Immature natural killer cell (primary cell): ENCODE results near the gene ACSBG1. TPM values are rescaled to one million over a fixed set of nuclear protein-coding genes. Genes with fewer than 3 reads are reported as not detected.

Experiments used
- DNase-seq, 3 donors: peaks; one replicate each; pipeline ENCODE4 v3.0.0; 2022; ENCODE audit warnings: mixed read lengths in 1 of 3
- H3K27ac Mint-ChIP-seq, 6 donors: one replicate each; pipeline ENCODE4 v1.8.0; 2020; ENCODE audit warnings: mixed read lengths in 6 of 6, mild to moderate bottlenecking in 5 of 6, inconsistent platforms in 4 of 6, moderate library complexity in 3 of 6
- H3K27me3 Mint-ChIP-seq, 3 donors: one replicate each; pipeline ENCODE4 v1.8.0; 2020 to 2021; ENCODE audit warnings: low read depth in 3 of 3, mild to moderate bottlenecking in 3 of 3, mixed read lengths in 3 of 3, moderate library complexity in 3 of 3, inconsistent platforms in 1 of 3
- H3K36me3 Mint-ChIP-seq, 3 donors: one replicate each; pipeline ENCODE4 v1.8.0; 2020; ENCODE audit warnings: mixed read lengths in 3 of 3, inconsistent platforms in 2 of 3, mild to moderate bottlenecking in 2 of 3
- H3K4me1 Mint-ChIP-seq, 2 donors: one replicate each; pipeline ENCODE4 v1.8.0; 2020; ENCODE audit warnings: inconsistent platforms in 2 of 2, mild to moderate bottlenecking in 2 of 2, mixed read lengths in 2 of 2, moderate library complexity in 1 of 2
- H3K4me3 Mint-ChIP-seq, 5 donors: one replicate each; pipeline ENCODE4 v1.8.0; 2020; ENCODE audit warnings: mild to moderate bottlenecking in 5 of 5, mixed read lengths in 5 of 5, inconsistent platforms in 3 of 5, moderate library complexity in 3 of 5
- H3K9me3 Mint-ChIP-seq, 6 donors: one replicate each; pipeline ENCODE4 v1.8.0; 2020; ENCODE audit warnings: mild to moderate bottlenecking in 6 of 6, mixed read lengths in 6 of 6, inconsistent platforms in 4 of 6, moderate library complexity in 3 of 6
- polyA plus RNA-seq, 3 donors: library from polyadenylated mRNA; unstranded; fragments of 300-500 nt; fragmentation: Illumina TruSeq; gene quantifications; one replicate each; pipeline ENCODE4 v1.2.3, GENCODE V29; 2021

The ACSBG1 gene
- polyA plus RNA-seq, 3 donors from 2014 or later, result 0.07 TPM; not detected in 2

DNA sequence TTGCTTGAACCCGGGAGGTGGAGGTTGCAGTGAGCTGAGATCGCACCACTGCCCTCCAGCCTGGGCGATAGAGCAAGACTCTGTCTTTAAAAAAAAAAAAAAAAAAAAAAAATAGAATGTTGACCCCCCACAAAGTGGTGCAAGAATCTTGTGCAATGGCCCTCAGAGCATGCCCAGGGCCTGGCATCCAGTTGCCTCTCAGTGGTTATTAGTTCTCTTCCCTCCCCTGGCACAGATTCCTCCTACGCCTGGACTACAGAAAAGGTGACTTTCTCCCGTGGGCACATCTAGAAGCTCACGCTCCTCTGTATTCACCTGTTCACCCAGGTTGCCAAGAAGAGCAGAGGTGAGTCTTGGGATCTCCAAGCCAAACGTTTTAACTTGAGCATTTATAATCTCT, 36.7 kb downstream of the ACSBG1 start:
- no peaks in the 10 kb centered on the region for H3K9me3 Mint-ChIP-seq
- peaks cover 0 to 9% (median 3%) of the 10 kb centered on the region in 3 donors for H3K27me3 Mint-ChIP-seq
- H3K36me3 Mint-ChIP-seq, result no peaks in the 10 kb centered on the region
- H3K27ac Mint-ChIP-seq, result no peak overlapping the region
- DNase-seq, result no peak
- no peak overlapping the region for H3K4me3 Mint-ChIP-seq
- H3K4me1 Mint-ChIP-seq, result no peaks in the 10 kb centered on the region

DNA sequence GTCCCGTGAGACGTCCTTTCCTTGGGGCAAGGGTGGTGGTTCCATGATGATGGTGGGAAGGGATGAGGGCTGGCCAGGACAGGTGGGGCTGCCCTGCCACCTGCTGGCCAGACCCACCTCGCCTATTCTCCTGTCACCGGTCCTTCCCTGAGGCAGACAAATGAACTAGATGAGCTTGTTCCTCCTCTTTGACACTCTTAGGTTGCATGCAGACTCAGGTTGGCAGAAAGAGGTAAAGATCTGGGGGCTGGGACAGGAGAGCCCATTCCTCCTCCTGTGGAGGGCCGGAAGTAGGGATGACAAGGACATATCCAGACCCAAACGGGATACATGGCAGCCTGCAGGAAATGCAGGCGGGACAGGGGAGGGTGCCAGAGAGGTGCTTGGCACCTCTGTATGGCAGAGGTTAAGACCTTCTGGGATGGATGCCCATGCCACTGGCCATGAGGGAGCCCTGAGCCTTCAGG, 38.6 kb downstream of the ACSBG1 start:
- Mint-ChIP-seq H3K27me3 (peaks cover 2 to 9% (median 3%) of the 10 kb centered on the region in 3 donors), H3K4me3 (no peak overlapping the region), H3K4me1 (no peaks in the 10 kb centered on the region), H3K36me3 (no peaks in the 10 kb centered on the region), H3K27ac (no peak overlapping the region), H3K9me3 (no peaks in the 10 kb centered on the region)
- DNase-seq, result peak; percentile 39 to 45 (median 43)

GRCh38 chr15:78194568-78194925, 39.8 kb downstream of the ACSBG1 start:
- DNase-seq, result no peak
- Mint-ChIP-seq H3K4me3 (no peak overlapping the region), H3K27me3 (peaks cover 2 to 8% (median 3%) of the 10 kb centered on the region in 3 donors), H3K4me1 (no peaks in the 10 kb centered on the region), H3K36me3 (no peaks in the 10 kb centered on the region), H3K27ac (peak overlapping the region in 1 of 6 donors; percentile 13), H3K9me3 (no peaks in the 10 kb centered on the region)

GRCh38 chr15:78193731-78194567, 40.4 kb downstream of the ACSBG1 start:
- H3K27me3 Mint-ChIP-seq, result peaks cover 3 to 8% (median 3%) of the 10 kb centered on the region in 3 donors
- no peak overlapping the region for H3K27ac Mint-ChIP-seq
- H3K4me3 Mint-ChIP-seq, result no peak overlapping the region
- H3K4me1 Mint-ChIP-seq, result no peaks in the 10 kb centered on the region
- H3K9me3 Mint-ChIP-seq, result no peaks in the 10 kb centered on the region
- no peak for DNase-seq
- H3K36me3 Mint-ChIP-seq, result no peaks in the 10 kb centered on the region

GRCh38 chr15:78192826-78193594, 41.4 kb downstream of the ACSBG1 start:
- no peak overlapping the region for H3K4me3 Mint-ChIP-seq
- no peak for DNase-seq
- no peaks in the 10 kb centered on the region for H3K9me3 Mint-ChIP-seq
- H3K4me1 Mint-ChIP-seq, result no peaks in the 10 kb centered on the region
- H3K27me3 Mint-ChIP-seq, result peaks cover 3 to 8% (median 3%) of the 10 kb centered on the region in 3 donors
- H3K36me3 Mint-ChIP-seq, result no peaks in the 10 kb centered on the region
- H3K27ac Mint-ChIP-seq, result no peak overlapping the region

- DNase-seq, result no peak
- Mint-ChIP-seq H3K27ac (no peak overlapping the region), H3K27me3 (peaks cover 0 to 16% (median 4%) of the 10 kb centered on the region in 3 donors), H3K4me3 (no peak overlapping the region), H3K36me3 (no peaks in the 10 kb centered on the region), H3K4me1 (no peaks in the 10 kb centered on the region), H3K9me3 (peaks cover 0 to 3% (median 1%) of the 10 kb centered on the region in 6 donors)
These were observed 51.5 kb downstream of the ACSBG1 start for GRCh38 chr15:78182821-78183220.

DNA sequence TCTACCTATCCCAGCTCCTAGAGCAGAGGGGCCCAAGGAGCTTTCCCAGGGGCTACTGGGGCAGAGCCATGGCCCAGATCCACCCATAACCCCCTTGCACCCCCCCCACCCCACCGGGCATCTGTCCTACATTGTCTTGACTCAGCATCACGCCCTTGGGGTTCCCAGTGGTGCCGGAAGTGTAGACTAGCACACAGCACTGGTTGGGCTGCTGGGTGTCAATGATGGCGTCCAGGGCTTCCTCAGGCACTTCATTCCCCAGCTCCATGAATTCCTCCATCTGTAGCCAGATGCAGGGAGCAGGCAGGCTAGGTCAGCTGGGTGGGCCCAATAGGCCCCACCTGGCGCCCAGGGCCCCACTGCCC, 52.0 kb downstream of the ACSBG1 start:
- DNase-seq, result no peak
- H3K27ac Mint-ChIP-seq, result no peak overlapping the region
- no peak overlapping the region for H3K4me3 Mint-ChIP-seq
- H3K27me3 Mint-ChIP-seq, result peaks cover 0 to 17% (median 6%) of the 10 kb centered on the region in 3 donors
- H3K36me3 Mint-ChIP-seq, result no peaks in the 10 kb centered on the region
- no peaks in the 10 kb centered on the region for H3K4me1 Mint-ChIP-seq
- H3K9me3 Mint-ChIP-seq, result peaks cover 0 to 3% (median 1%) of the 10 kb centered on the region in 6 donors

- peaks cover 0 to 2% (median 0%) of the 10 kb centered on the region in 3 donors for H3K36me3 Mint-ChIP-seq
- H3K4me1 Mint-ChIP-seq, result peaks cover 2 to 4% of the 10 kb centered on the region in 2 donors
- H3K27me3 Mint-ChIP-seq, result peaks cover 0 to 7% (median 7%) of the 10 kb centered on the region in 3 donors
- no peak overlapping the region for H3K27ac Mint-ChIP-seq
- no peak for DNase-seq
- H3K4me3 Mint-ChIP-seq, result no peak overlapping the region
- no peaks in the 10 kb centered on the region for H3K9me3 Mint-ChIP-seq
These were observed 54.5 kb downstream of the ACSBG1 start for GRCh38 chr15:78179906-78180305.

DNA sequence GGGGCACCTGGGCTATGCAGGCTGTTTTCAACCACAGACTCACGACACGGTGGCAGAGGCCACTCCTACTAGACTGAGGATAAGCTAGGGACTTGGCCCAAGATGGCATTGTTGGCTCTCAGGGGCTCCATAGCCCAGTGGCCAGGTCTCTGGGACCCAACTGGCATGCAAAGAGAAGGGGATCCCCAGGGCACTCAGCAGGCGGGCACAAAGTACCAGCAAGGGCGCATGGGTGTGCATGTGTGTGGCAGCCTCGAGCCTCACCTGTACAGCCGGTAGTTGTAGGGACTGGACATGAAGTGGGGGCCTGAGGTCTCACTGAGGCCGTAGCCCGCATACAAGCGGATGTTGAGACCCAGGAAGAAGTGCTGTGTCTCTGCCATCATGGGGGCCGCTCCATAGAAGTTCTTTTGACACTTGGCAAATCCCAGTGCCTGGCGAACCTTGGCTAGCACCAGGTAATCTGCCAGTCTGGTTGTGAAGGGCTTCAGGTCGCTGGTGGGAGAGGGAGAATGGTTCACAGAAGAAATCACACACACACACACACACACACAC, 55.0 kb downstream of the ACSBG1 start:
- Mint-ChIP-seq H3K36me3 (peaks cover 0 to 6% (median 0%) of the 10 kb centered on the region in 3 donors), H3K27ac (no peak overlapping the region), H3K4me3 (no peak overlapping the region)

GRCh38 chr15:78178064-78178463, 56.3 kb downstream of the ACSBG1 start:
- H3K27me3 Mint-ChIP-seq, result peaks cover 0 to 10% (median 7%) of the 10 kb centered on the region in 3 donors
- H3K36me3 Mint-ChIP-seq, result peaks cover 0 to 6% (median 5%) of the 10 kb centered on the region in 3 donors
- H3K9me3 Mint-ChIP-seq, result no peaks in the 10 kb centered on the region
- no peak for DNase-seq
- no peak overlapping the region for H3K27ac Mint-ChIP-seq
- peaks cover 18 to 20% of the 10 kb centered on the region in 2 donors for H3K4me1 Mint-ChIP-seq
- no peak overlapping the region for H3K4me3 Mint-ChIP-seq

More for the DNA sequence above, 55.0 kb downstream of the ACSBG1 start:
- Mint-ChIP-seq H3K4me1 (peaks cover 7 to 9% of the 10 kb centered on the region in 2 donors), H3K9me3 (no peaks in the 10 kb centered on the region), H3K27me3 (peaks cover 0 to 10% (median 7%) of the 10 kb centered on the region in 3 donors)
- no peak for DNase-seq

GRCh38 chr15:78177447-78177873, 56.9 kb downstream of the ACSBG1 start:
- H3K4me3 Mint-ChIP-seq, result no peak overlapping the region

GRCh38 chr15:78175330-78175729, 59.0 kb downstream of the ACSBG1 start:
- Mint-ChIP-seq H3K27me3 (peaks cover 0 to 12% (median 8%) of the 10 kb centered on the region in 3 donors), H3K4me3 (no peak overlapping the region), H3K27ac (peak overlapping the region in 1 of 6 donors; percentile 29), H3K9me3 (no peaks in the 10 kb centered on the region), H3K4me1 (peaks cover 18 to 20% of the 10 kb centered on the region in 2 donors), H3K36me3 (peaks cover 3 to 27% (median 19%) of the 10 kb centered on the region in 3 donors)
- no peak for DNase-seq

More at GRCh38 chr15:78177447-78177873, 56.9 kb downstream of the ACSBG1 start:
- Mint-ChIP-seq H3K4me1 (peaks cover 18 to 20% of the 10 kb centered on the region in 2 donors), H3K9me3 (no peaks in the 10 kb centered on the region), H3K27me3 (peaks cover 0 to 11% (median 8%) of the 10 kb centered on the region in 3 donors), H3K36me3 (peaks cover 0 to 11% (median 10%) of the 10 kb centered on the region in 3 donors), H3K27ac (no peak overlapping the region)
- DNase-seq, result peak in 1 of 3 donors; percentile 8

GRCh38 chr15:78174401-78174800, 60.0 kb downstream of the ACSBG1 start:
- peaks cover 18 to 20% of the 10 kb centered on the region in 2 donors for H3K4me1 Mint-ChIP-seq
- no peak for DNase-seq
- no peak overlapping the region for H3K4me3 Mint-ChIP-seq
- H3K36me3 Mint-ChIP-seq, result peaks cover 9 to 33% (median 29%) of the 10 kb centered on the region in 3 donors
- H3K27ac Mint-ChIP-seq, result no peak overlapping the region
- no peaks in the 10 kb centered on the region for H3K9me3 Mint-ChIP-seq
- peaks cover 0 to 12% (median 8%) of the 10 kb centered on the region in 3 donors for H3K27me3 Mint-ChIP-seq
